Hippocampal formation (tissue), 2 donors: ENCODE data around the gene KCNT1.

Experiments used
- DNase-seq, 2 donors: peaks; one replicate each; lab custom pipeline; 2025; lab: John Stamatoyannopoulos, UW

KCNT1 gene

DNA sequence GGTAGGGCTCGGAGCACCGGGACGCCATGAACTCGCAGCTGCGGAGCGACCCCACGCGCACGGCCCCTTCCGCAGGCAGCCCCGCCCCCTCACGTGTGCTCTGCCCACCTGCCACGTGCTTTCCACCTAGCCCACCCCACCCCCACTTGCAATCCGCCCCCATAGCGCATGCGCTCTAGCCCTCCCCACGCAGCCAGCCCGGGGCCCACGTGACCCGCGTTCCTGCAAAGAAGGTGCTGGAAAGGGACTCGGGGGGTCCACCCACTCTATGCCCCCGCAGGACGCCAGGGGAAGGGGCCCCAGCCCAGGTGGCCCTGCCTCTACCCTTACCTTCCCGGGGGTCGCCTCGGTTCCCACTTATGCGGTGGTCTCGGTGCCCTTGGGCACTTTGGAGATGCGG, 2.5 kb upstream of the KCNT1 start, which contains the start of gene SOHLH1:
TSS of gene SOHLH1 (minus strand) at position 42 of the 400 bp plus-strand sequence. CDS start at position 28, 14 bp downstream.
- DNase-seq = no peak

DNA sequence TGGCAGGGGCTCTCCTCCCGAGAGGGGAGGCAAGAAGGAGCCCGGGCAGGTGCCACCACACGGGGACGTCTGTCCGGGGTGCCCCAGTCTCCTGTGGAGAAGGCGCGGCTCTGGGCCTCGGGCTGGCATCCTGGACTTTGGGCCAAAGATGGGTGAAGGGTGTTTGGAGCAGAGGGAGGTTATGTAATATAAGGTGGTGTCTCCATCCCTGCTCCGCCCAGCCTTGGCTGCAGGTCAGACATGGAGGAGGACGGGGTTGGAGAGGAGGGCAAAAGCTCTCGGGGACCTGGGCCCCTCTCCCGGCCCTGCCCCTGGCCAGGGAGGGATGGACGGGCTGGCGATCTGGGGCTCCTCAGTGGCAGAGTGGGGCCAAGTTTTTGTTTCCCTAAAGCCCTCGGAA, 1.5 kb upstream of the KCNT1 start:
- no peak for DNase-seq

DNA sequence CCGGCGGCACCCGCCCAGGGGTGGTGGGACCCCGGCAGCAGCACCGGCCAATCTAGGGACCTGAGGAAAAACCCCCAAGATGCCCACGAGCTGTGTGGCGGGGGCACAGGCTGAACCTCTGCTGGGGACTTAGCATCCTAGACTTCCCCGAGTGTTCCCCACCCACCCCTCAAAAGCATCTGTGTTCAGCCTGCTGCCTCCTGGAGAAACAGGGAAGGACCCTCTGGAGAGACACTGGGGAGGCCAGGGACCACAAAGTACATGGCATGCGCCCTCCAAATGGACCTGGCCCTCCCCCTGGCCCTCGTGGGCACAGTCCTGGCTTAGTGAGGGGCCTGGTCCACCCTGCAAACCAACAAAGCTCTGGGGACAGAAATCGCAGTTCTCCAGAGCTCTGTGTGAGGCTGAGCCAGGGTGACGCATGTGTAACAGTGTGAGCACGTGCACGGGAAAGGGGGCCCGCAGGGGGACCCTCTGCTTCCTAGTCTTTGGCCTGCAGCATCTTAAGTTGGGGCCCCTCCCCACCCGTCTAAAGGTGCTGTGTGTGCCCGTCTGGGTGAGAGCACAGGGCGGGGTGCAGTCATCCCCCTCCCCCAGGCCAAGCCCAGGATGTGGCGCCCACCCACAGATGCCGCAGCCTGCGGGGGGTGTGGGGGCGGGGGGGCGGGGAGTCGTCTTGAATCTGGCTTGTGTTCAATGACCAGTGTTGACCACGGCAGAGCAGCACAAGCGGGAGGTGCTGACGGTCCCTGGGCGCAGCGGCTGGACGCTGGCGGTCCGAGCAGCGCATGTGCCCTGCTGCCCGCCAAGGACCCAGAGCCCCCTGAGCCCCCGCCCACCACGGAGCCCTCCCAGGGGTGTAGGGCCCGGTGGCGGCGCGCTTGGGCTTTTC, 672 bp upstream of the KCNT1 start:
- DNase-seq = no peak

DNA sequence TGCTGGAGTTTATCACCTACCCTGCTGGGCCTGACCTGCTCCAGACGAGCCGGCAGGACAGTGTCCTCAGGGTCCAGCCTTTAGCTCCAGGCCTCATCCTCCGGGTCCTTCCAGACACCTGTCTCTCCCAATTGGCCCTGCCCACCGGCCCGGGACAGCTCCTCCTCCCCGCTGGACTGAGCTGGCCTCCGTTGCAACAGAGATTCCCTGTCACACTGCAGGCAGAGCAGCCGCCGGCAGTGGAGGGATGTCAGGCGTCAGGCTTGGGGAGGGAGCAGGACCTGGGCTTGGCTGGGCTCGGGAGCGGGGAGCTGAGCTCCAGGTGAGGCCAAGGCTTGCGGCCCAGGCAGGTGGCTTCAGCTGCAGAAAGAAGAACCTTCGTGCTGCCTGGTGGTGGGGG, 1.7 kb downstream of the KCNT1 start:
- no peak for DNase-seq

DNA sequence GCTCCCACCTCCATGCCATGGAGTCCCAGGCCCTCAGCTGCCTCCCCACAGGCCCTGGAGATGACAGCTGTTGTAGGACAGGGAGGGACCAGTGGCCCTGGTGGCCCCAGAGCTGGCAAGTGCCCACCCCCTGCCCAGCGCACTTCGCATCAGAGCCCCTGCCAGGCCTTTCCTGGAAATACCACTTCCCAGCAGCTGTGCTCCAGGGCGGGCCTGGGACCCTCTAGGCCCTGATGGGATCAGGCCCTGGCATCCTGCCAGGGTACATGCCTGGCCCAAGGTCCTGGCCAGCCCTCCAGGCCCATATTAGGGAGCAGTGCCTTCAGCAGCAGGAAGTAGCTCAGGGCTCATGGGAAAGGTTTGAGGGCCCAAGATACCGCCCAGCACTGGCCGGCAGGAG, 2.5 kb downstream of the KCNT1 start:
- DNase-seq = no peak

DNA sequence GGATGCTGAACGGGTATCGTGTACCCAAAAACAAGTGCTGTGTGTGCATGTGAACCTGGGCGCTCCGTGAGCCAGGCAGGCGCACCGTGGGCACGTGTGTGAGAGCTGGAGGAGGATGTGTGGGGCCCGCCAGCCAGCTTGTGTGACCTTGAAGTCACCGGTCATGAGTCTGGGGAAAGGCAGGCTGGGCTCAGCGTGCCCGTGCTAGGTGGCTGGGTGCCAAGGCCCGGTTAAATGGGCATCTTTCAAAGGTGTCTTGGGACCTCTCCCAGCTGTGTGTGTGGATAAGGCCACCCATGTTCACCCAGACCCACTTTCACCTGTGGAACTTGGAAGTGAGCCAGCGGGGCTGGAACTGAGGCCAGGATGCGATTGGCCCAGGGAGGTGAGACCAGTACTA, 3.4 kb downstream of the KCNT1 start:
- no peak for DNase-seq

DNA sequence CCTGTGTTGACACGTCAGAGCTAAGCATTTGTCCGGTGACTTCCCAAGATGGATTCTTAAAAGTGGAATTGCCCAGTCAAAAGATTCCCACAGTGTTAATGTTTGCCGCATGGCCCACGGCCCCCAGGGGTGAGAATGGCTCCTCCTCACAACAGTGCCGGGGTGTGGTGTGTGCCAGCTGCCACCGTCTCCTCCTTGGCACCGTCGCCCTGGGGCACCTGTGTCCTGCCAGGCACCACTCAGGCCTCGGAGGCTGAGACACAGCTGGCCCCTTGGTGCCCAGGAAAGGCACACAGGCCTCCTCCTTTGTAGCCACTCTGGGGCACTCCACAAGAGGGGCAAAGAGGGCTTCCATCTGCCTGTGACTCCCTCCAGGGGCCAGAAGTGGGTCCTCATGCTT, 4.3 kb downstream of the KCNT1 start:
- no peak for DNase-seq

DNA sequence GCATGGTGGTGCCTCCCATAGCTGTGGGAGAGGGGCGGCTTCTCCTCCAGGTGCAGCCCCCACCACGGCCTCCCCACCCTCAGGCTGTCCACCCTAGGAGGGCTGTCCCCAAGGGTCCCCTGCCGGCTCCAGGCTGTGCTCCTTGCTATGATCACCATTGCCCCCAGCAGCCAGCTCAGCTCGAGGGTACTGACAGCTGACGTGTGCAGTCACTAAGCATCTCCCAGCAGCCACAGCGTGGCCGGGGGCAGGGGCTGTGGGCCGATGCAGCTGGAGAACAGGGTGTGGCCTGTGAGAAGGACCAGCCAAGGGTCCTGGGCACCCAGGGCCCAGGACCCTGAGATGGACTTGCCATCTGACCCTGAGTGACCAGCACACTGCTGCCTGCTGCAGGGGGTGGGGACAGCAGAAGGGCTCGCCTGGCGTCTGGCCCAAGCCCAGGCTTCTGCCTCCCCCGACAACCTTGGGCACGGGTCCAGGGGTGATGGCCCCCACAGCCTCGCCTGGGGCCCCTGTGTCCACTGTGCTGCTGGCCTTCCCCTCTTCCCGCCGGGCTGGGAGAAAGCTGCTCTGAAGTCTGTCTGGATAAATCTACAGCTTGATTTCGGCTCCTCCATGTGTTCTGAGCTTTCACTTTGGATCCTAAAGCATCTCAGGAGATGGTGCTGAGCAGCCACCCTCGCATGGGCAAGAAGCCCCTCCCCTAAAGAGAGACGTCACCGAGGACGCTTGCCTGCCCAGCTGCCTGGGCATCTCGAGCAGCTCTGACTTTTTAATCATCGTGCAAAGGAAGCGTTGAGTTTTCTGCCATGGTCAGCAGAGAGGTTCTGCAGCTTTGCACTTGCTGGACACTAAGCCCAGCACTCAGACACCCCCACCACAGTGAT, 5.5 kb downstream of the KCNT1 start:
- DNase-seq = no peak

DNA sequence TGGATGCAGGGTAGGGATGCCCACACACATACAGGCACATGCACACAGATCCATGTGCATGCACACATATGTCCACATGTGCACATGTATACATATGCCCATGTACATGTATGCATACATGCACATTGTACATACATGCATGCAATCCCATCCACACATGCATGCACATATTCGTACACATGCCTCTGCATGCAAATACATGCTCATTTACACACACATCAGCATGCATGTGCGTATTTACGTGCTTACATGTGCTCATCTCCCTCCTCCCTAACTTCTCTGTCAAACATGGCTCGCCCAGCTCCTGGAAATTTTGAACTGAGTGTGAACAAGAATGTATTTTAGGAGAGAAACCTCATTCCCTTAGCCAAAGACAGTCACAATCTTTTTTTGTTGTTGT, 6.2 kb downstream of the KCNT1 start:
- no peak for DNase-seq

DNA sequence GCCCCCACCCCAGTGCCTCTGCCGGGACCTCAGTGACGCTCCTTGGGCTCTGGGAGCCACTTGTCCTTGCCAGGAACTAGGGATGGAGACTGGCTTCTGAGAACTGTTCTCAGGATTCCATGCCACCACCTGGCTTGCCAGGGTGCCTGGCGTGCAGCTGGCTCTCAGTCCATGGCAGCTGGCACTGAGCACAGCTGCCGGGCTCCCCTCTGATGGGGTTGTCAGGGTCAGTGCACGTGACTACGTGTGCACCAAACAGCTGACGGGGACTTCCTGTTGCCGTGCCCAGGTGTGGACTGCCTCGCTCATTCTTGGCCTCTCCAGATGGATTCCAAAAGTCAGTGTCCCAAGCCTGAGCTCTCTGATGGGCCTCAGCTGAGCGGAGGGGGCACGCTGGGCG, 9.4 kb downstream of the KCNT1 start:
- DNase-seq = no peak

DNA sequence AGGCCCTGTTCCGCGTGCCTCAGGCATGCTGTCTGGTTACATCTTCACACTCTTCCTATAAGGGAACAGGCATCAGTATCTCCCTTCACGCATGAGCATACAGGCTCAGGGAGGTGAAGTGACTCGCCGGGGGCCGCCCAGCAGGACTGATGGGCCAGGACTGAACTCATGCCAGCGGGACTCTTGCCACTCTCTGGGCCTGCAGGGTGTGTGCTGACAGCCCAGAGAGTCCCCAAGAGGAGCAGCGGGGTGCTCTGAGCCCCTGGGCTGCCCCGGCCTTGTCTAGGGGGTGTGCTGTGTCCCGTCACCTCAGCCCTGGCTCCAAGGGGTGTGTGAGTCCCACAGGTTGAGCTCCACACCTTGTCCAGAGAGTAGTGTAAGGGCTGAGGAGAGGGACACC, 9.9 kb downstream of the KCNT1 start:
- no peak for DNase-seq

DNA sequence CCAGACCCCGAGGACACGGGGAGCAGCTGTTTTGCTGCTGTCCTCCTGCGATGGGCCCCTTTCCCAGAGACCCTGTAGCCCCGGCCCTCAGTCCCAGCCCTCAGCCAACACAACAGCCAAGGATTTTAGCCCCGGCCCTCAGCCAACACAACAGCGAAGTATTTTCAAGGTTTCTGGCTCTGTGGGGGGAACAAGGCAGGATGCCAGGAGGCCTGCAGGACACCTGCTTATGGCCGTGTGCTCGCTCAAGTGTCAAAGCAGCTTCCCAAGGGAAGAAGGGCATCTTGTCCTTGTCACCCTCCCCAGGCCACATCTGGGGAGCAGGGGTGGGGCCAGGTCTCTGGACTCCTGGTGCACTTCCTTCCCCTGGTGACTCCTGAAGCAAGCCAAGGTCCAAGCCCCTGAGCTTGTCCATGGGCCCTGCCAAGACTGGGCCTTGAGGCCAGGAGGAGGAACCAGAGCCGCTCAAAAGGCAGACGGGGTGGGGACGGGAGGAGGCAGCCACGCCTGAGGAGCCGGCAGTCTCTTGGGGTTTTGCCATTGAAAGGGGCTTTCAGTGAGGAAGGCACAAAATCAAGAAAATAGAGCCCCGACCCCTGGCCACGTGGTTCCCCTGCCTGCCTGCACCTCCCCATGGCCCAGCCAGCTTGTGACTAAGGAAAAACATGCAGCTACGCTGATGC, 10.8 kb downstream of the KCNT1 start:
- no peak for DNase-seq

DNA sequence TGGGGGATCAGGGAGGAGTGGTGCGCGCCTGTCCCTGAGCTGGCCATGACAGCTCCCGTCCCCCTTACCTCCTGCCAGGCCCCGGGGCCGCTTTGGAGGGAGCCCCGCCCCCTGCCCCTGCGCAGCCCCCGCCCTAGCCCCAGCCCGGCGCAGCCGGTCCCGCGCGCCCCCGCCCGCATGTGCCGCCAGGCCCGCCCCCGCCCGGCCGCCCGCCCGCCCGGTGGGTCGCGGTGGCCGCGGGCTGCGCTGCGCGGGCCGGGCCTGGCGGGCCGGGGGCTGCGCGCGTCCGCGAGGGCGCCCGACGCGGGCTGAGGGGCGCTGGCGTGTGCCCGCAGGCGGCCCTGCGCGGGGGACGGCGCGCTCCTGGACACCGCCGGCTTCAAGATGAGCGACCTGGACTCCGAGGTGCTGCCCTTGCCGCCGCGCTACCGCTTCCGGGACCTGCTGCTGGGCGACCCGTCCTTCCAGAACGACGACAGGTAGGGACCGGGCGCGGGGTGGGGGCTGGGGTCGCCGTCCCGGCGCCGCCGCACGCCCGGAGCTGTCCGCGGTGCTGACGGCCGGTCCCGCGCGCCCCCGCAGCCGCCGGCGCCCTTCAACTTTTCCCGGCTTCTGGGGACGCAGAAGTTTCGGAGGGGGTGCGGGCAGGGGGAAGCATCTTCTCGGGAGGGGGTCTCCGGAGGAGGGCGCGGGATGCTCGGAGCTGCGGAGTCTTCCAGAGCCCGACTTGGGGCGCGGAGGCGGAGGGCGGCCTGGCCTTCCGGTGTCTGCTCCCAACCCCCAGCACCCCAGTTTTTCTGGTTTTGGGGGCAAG, 12.5 kb downstream of the KCNT1 start:
- DNase-seq = no peak

DNA sequence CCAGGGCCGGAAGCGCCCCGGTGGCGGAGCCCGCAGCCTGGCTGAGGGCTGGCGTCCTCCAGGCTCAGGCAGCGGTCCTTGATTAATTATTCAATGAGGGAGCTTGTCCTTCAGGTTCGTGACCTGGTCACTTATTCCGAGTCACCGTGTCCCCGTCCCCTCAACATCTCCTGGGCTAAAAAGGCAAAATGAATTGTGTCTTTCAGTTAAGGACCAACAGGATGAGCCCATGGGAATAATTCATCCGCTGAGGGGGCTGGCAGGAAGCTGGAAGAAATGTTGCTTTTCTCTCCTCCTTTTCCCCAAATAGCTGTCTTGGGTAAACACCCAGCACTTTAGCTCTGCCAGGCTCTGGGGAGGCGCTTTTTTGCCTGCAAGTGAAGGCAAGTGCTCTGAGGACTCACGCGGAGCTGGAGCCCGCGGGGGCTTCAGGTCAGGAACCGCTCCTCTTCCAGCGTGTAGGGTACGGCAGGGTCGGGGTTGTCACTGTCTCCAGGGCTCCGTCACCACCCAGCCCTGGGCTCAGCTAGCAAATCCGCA, 13.1 kb downstream of the KCNT1 start:
- no peak for DNase-seq

DNA sequence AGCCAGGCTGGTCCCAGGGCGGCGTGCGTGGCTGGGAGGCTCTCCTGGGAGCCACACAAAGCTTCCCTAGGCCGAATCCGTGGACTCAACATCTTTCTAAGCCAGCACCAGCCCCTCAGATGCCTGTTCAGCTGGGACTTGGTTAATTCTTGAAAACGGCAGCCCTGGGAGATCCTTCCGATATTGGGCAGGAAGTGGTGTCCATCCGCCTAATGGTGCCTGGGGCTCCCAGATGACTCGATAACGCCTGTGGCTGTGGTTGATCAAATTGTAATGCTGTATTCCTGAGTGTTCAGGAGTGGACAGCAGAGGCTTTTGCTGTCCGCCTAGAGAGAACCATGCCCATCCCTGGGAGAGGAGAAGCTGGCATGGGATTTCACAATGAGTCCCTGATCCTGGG, 14.1 kb downstream of the KCNT1 start:
- no peak for DNase-seq

DNA sequence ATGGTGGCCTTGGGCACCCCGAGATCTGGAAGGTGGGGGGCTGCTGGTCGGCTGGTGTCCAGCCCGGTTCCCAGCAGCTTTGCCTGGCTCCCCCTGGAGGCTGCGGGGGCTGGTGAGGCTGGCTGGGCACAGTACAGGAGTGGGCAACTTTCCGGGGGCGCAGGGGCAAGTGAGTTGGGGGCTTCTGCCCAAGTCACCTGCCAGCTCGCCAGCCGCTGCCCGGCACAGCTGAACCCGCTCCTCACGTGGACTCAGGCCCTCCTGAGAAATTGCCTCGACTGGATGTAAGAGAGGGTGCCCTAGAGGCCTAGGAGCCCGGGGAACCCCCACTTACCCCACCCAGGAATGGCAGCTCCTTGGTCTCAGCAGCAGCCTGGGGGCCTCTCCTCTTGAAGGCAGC, 15.4 kb downstream of the KCNT1 start:
- DNase-seq = no peak

DNA sequence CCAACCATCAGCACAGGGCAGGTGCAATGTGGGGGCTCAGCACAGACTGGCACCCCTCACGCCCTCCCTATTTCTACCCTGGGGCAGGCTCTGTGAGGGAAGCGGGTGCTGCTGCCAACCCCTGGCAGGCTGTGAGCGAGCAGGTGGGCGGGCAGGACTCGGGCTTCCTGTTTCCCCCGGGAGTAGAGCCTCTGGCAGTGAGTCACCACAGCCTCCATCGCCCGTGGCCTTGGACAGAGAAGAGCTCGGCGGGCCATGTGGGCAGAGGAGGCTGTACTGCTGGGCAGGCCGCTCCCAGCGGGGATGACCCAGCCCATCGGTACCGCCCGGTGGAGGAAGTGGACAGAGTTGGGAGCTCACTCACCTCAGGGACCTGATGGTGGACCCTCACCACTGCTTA, 16.6 kb downstream of the KCNT1 start:
- no peak for DNase-seq

DNA sequence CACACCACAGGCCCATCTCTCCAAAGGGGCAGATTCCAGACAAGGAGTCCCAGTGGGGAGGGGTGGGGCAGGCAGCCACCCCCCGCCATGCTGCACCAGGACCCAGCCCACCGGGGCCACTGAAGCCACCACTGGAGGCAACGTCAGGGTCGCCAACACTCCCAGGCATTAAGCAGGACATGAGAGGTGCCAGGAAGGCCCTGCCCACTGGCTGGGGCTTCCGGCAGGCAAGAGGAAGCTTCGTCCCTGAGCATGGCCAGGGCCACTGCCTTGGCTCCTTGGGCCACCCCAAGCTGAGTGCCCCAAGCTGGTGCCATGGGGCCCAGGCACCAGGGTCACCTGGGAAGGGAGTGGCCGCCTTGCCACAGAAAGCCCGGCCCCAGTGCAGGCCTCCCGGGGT, 17.5 kb downstream of the KCNT1 start:
- no peak for DNase-seq

DNA sequence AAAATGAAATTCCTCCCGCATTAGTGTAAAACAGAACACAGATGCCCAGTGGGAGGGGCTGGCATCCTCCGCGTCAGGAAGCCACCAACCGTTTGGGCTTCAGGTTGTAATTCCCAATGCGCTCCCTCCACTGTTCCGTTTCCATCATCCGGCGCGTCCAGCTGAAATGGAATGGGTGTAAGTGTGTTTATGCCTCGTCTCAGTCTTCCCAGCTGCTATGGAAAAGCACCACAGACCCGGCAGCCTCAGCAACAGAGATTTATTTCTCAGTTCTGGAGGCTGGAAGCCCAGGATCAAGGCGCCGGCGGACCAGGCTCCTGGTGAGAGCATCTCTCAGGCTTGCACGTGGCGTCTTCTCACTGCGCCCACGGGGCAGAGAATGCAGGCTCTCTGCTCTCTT, 20.4 kb downstream of the KCNT1 start:
- no peak for DNase-seq

DNA sequence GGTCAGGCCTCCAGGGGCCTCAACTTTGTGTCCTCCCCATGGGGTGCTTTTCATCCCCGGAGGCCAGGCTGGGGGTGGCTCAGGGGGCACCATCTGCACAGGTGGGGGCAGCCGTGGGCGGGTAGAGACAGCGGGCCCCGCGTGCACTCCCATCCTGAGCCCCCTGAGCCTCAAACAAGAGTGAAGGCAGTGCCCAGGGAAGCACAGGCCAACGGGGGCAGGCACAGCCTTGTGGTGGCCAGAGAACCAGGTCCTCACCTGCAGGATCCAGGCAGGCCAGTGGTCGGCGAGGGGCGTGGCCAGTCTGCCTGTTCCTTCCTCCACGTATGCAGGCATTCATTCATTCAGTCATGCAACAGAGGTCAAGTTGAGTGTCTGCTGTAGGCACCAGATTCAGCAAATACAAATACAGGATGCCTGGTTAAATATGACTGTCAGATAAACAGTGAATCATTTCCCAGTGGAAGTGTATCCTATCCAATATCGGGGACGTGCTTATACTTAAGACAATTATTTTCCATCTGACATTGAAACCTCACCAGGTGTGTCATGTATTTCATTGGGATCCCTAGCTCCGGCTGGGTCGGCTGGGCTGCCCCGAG, 22.3 kb downstream of the KCNT1 start:
- no peak for DNase-seq
